Bronchial epithelial cell (primary cell): ENCODE results near the gene UNK. TPM values are rescaled to one million over a fixed set of nuclear protein-coding genes. Genes with fewer than 3 reads are reported as not detected.
"Not testable (repeated sequence)": the region's sequence is repeated elsewhere in the genome, so short reads cannot be mapped to it uniquely, and the experiment has no call there.

Experiments used
- DNase-seq: peaks from one replicate; pipeline ENCODE4 v3.0.0-alpha.2; 2010; ENCODE audit warnings: low read depth
- FAIRE-seq: peaks from 2 replicates; lab custom pipeline; 2011; peaks lifted over from hg19 to GRCh38; lab: Jason Lieb, UNC
- H3K27me3 ChIP-seq: 2 replicates; pipeline ENCODE4 v1.5.1; 2011; ENCODE audit warnings: low read length; ENCODE audit not compliant: control insufficient read depth, insufficient read depth
- H3K36me3 ChIP-seq: 2 replicates; pipeline ENCODE4 v1.5.1; 2011; ENCODE audit warnings: low read length; ENCODE audit not compliant: control insufficient read depth, insufficient read depth
- H3K4me3 ChIP-seq: 2 replicates; pipeline ENCODE4 v1.5.1; 2011; ENCODE audit warnings: mild to moderate bottlenecking, low read depth, low read length, control low read depth
- total RNA-seq: library from RNA; depleted of rRNA; stranded (reverse); fragments of >200 nt; gene quantifications from 2 replicates; pipeline ENCODE4 v1.2.1, GENCODE V29; 2014
- TF ChIP-seq, protein P1 (sequence below): IDR thresholded peaks from 2 replicates; pipeline ENCODE4 v1.5.1; 2011; ENCODE audit warnings: mild to moderate bottlenecking, moderate library complexity, low read length, control low read depth, inconsistent platforms; ENCODE audit not compliant: insufficient read depth, severe bottlenecking

UNK gene
- total RNA-seq, 1 donor from 2014 or later: 10.8 TPM

DNA sequence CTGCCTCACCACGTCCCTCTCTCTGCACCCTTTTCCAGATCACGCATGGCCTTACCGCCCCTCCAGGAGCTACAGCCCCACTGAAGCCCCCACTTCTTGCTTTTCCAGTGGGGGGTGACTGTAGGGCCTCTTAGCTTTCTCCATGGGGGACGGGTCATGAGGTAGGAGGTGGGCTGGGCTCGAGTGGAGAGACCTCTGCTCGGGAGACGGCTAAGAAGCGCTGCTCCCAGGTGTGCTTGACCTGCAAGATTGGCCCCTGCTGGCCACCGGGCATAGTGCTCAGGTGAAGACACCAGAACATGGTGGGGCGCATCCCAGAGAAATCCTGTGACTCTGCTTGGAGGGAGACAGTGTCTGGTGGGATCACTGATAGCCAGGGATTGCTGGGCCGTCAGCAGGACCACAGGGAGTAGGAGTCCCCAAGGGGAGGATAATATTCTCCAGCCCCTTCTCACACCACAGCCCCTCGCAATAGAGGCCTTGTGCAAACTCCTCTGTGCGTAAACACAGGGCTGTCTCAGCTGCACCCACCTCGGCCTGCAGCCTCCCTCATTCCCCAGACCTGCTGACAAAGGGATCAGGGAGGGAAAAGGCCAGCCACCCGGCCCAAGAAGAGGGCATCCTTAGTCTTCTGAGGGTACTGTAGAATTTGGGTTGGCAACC is 10.7 kb upstream of the UNK start:
- Histone ChIP-seq H3K27me3 (no peaks in the 10 kb centered on the region), H3K36me3 (peaks cover 5% of the 10 kb centered on the region), H3K4me3 (no peak overlapping the region)
- TF ChIP-seq, protein P1, sequence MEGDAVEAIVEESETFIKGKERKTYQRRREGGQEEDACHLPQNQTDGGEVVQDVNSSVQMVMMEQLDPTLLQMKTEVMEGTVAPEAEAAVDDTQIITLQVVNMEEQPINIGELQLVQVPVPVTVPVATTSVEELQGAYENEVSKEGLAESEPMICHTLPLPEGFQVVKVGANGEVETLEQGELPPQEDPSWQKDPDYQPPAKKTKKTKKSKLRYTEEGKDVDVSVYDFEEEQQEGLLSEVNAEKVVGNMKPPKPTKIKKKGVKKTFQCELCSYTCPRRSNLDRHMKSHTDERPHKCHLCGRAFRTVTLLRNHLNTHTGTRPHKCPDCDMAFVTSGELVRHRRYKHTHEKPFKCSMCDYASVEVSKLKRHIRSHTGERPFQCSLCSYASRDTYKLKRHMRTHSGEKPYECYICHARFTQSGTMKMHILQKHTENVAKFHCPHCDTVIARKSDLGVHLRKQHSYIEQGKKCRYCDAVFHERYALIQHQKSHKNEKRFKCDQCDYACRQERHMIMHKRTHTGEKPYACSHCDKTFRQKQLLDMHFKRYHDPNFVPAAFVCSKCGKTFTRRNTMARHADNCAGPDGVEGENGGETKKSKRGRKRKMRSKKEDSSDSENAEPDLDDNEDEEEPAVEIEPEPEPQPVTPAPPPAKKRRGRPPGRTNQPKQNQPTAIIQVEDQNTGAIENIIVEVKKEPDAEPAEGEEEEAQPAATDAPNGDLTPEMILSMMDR: no peak
- FAIRE-seq (no peak), DNase-seq (no peak)

DNA sequence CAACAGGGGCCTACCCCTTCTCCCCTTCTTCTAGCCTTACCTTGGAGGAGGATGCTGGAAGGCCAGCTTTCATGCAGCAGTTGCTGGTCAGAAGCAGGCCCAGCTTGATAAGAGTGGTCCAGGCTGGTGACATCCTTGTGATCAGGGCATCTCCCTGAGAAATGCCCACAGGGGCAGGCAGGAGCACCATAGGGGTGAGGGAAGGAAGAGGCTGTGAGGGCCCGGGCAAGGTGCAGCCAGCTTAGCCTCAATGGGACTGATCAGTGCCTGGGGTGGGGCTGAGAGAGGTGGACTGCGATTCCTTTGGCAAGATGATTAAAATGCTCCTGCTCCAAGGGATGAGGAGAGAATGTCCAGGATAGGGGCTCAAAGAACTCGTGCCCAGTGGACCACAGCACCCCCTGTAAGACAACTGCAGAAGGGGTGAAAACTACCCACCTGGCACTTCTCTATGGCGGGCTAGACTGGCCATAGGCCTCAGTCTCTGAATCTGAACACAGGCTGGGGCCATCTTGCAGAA is 10.1 kb upstream of the UNK start:
- peaks cover 5% of the 10 kb centered on the region for H3K36me3 ChIP-seq
- H3K4me3 ChIP-seq: no peak overlapping the region
- no peak for FAIRE-seq
- TF ChIP-seq, protein P1: no peak
- H3K27me3 ChIP-seq: no peaks in the 10 kb centered on the region
- no peak for DNase-seq

DNA sequence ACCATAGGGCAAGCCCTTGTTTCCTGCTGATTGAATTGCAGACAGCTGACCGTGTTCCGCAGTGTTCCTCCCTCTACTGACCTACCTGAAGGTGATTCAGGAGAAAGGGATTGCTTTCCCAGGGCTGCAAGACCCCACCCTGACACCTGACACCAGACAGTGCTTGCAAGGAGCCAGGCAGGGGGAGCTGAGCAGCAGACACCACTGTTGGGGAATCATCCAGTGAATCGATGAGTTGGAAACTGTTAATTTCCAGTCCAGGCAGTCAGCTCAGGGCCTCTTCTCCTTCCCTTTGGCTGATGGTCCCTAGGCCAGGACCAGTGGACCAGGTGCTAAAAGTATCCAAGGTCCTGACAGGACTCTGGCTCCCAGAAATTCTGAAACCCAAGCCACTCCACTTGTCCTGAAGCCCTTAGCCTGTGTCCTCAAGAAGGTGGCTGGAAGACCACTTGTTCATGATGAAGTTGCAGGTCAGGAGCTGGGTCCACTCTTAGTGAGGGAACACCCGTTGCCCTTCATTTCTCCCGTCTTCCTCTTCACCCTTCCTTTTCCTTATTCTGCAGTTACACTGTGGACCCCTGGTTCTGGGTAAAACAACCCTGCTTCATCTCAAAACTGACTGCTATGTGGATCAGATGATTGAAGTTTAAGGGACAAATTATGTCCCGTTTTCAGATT is 9.5 kb upstream of the UNK start:
- TF ChIP-seq, protein P1: no peak
- H3K4me3 ChIP-seq: no peak overlapping the region
- no peaks in the 10 kb centered on the region for H3K27me3 ChIP-seq
- peaks cover 5% of the 10 kb centered on the region for H3K36me3 ChIP-seq
- DNase-seq: peak; percentile 79
- no peak for FAIRE-seq

DNA sequence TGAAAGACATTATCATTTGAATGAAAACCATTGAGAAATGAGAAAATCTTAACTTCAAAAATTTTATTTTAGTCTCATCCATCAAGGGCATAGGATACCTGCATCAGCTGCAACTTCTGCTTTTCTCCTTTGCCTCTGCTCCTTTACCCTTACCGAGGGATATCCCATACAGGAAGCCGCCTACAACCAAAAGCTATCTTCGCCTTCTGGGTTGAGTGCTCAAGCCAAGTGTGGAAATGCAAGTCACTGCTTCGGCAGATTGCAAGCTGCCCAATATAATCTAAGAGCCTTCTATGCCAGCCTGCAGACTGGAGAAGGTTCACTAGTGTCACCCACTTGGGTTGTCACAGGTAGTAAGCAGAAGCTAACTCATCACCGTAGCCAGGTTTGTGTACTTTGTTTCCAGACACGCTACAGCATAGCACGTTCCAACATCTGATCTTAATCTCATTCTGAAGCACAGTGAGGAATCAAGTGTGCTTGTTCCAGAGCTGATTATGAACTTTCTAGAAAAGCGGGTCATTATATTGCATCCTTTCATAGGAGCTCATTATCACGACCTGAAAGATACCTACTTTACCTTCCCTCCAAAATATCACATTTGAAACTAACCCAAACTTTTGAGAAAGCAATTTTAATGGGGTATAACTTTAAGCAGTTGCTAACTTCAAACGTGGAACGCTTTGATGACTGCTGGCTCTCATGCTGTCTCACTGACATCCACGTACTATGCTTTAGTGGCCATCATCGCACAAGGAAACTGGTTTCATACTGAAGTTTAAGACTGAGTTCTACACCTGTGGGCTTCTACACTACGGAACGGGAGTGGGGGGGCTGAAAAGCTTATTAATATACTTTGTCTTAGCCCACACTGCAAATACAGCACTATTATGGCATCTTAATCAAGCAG is 8.0 kb upstream of the UNK start:
- FAIRE-seq (no peak), DNase-seq (peak; percentile 41)
- H3K4me3 ChIP-seq: no peak overlapping the region
- H3K36me3 ChIP-seq: peaks cover 5% of the 10 kb centered on the region
- no peaks in the 10 kb centered on the region for H3K27me3 ChIP-seq
- TF ChIP-seq, protein P1: no peak

DNA sequence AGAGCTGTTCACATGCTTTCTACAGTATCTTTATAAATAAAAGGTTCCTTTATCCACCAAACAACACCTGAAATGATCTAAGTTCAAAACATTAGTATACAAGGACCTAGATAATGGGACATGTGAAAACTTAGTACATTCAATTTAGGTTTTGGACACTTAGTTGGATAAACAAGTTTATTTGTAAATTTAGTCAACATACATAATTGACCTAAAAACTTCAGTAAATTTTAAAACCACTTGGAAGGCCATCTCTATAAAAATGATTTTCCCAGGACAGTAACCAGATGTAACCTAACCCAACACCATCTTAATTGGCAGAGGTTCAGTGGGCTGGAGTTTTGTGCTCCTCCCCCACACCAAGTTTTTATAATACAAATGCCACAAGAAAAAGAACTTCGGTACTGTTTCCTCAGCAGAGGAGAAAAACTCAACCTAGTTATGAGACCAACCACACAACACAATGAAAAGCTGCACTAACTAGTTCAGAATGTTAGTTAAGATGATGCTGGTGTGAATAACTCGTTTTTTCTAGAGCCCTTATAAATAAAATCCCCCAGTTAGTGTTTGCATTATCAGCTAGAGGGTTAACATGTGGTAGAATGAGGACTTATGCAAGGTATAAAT is 7.2 kb upstream of the UNK start:
- DNase-seq (no peak), FAIRE-seq (no peak)
- Histone ChIP-seq H3K4me3 (peak overlapping the region; percentile 61), H3K36me3 (peaks cover 5% of the 10 kb centered on the region), H3K27me3 (no peaks in the 10 kb centered on the region)
- TF ChIP-seq, protein P1: no peak

DNA sequence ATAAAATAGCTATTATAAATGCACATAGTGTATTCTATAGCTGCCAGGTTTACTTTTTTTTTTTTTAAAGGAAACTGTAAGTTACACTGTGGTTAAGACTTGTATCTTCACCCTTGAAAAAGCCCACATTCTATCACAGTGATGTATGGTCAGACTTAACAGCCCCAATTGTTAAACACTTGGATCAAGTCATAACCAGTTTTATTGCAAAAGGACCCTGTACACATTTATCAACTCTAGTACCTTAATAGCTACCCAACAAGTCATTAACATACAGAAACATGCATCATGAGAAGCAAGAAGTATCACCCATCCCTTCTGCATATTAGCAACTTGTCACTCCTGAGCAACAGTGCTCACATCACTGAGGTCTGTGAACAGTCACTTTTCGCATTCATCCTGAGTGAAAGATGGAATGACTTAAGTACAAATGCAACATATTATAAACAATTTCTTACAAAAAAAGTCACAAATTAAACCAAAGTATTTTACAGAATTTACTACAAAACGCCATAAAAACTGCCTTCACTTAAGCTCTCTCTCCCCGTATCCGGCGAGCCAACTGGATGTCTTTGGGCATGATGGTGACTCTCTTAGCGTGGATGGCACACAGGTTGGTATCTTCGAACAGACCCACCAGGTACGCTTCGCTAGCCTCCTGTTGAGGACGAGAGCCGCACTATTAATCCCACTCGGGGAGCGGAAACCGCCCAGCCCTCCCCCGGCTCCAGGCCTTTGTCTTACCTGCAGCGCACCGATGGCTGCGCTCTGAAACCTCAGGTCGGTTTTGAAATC is 6.3 kb upstream of the UNK start:
- not testable (repeated sequence) for DNase-seq, H3K27me3 ChIP-seq, FAIRE-seq, H3K36me3 ChIP-seq
- peak overlapping the region; percentile 61 for H3K4me3 ChIP-seq
